Activated CD8-positive, alpha-beta T cell treated with anti-CD3 and anti-CD28 coated beads for 36 hours (primary cell): ENCODE results near the gene POGK. TPM values are rescaled to one million over a fixed set of nuclear protein-coding genes. Genes with fewer than 3 reads are reported as not detected.
"Not testable (repeated sequence)": the region's sequence is repeated elsewhere in the genome, so short reads cannot be mapped to it uniquely, and the experiment has no call there.

Experiments used
- ATAC-seq: fragments of 200-7000 bp; cut with Tn5 transposase; one replicate; pipeline ENCODE4 v1.10.0; 2021; ENCODE audit warnings: mild to moderate bottlenecking, moderate library complexity
- CTCF ChIA-PET: fragments of 350-600 bp; sonication (Branson Sonifier 250); formaldehyde crosslinking; loops from one replicate; lab custom pipeline; 2021; ENCODE audit warnings: antibody characterized with exemption; lab: Charles Lee
- POLR2A ChIA-PET: fragments of 350-600 bp; sonication (Branson Sonifier 250); formaldehyde crosslinking; loops from one replicate; lab custom pipeline; 2021; ENCODE audit warnings: antibody characterized with exemption; lab: Charles Lee
- DNase-seq: peaks from one replicate; pipeline ENCODE4 v3.0.0-alpha.2; 2020
- H3K27ac Mint-ChIP-seq: one replicate; pipeline ENCODE4 v1.8.0; 2021; ENCODE audit warnings: mild to moderate bottlenecking, mixed read lengths
- H3K27me3 Mint-ChIP-seq: one replicate; pipeline ENCODE4 v1.8.0; 2021; ENCODE audit warnings: mixed read lengths
- H3K36me3 Mint-ChIP-seq: one replicate; pipeline ENCODE4 v1.8.0; 2021; ENCODE audit warnings: low read depth, mixed read lengths
- H3K4me1 Mint-ChIP-seq: one replicate; pipeline ENCODE4 v1.8.0; 2021; ENCODE audit warnings: low read depth, mixed read lengths
- H3K4me3 Mint-ChIP-seq: one replicate; pipeline ENCODE4 v1.8.0; 2021; ENCODE audit warnings: mild to moderate bottlenecking, moderate library complexity, mixed read lengths
- H3K9me3 Mint-ChIP-seq: one replicate; pipeline ENCODE4 v1.8.0; 2021; ENCODE audit warnings: mixed read lengths
- intact Hi-C: fragments of 100-400 bp; cut with micrococcal nuclease; formaldehyde crosslinking; loops from one replicate; pipeline ENCODE4 v1.10.0; 2022
- total RNA-seq, 2 experiments: library from RNA; stranded (reverse); gene quantifications; one replicate each; pipeline ENCODE4 v1.2.3, GENCODE V29; 2021
- TF ChIP-seq, protein P1 (sequence below): fragments of 200-600 bp; IDR thresholded peaks from one replicate; pipeline ENCODE4 v1.8.0; 2022; ENCODE audit warnings: antibody characterized with exemption, mild to moderate bottlenecking

Gene POGK
- total RNA-seq, 2 experiments from 2014 or later = 33.6 to 34.4 TPM

DNA sequence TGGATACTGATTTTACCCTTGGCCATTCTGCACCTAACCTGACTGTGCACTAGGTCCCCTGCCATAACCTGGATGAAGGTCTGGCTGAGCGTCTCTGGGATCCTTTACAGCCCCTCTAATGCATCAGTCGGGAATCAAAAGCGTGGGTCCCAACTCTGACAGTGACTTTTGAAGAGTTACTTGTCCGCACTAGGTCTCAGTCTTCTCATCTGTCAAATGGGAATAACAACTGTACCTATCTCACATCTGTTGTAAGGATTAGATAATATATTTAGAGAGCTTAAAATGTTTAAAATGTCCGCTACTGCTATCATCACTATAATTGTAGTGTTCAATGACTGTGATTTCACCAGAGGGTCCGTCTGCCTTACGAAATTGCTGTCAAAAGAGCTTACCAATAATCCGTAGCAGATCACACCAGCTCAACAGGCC lies 36.0 kb downstream of the POGK start:
- Mint-ChIP-seq H3K27ac (peak overlapping the region; percentile 88), H3K9me3 (no peaks in the 10 kb centered on the region), H3K4me3 (peak overlapping the region; percentile 92), H3K36me3 (peaks cover 12% of the 10 kb centered on the region), H3K27me3 (peaks cover 4% of the 10 kb centered on the region), H3K4me1 (peaks cover 46% of the 10 kb centered on the region)
- ChIA-PET POLR2A (interaction anchor here (0.9 to 2.8 kb wide), 8 partner anchors 16 to 186 kb away, joined by 3 to 11 read pairs (median 4); no protein-coding TSS in a partner anchor), CTCF (interaction anchor here (1.2 to 3.0 kb wide), 4 partner anchors 9 to 184 kb away, joined by 4 to 24 read pairs (median 10); partner anchors contain the start of gene POGK)
- DNase-seq (no peak), ATAC-seq (no peak)
- intact Hi-C loops = loop anchor here (5.0 kb wide), 1 partner anchor 33 kb away; no protein-coding TSS in a partner anchor
- TF ChIP-seq, protein P1, sequence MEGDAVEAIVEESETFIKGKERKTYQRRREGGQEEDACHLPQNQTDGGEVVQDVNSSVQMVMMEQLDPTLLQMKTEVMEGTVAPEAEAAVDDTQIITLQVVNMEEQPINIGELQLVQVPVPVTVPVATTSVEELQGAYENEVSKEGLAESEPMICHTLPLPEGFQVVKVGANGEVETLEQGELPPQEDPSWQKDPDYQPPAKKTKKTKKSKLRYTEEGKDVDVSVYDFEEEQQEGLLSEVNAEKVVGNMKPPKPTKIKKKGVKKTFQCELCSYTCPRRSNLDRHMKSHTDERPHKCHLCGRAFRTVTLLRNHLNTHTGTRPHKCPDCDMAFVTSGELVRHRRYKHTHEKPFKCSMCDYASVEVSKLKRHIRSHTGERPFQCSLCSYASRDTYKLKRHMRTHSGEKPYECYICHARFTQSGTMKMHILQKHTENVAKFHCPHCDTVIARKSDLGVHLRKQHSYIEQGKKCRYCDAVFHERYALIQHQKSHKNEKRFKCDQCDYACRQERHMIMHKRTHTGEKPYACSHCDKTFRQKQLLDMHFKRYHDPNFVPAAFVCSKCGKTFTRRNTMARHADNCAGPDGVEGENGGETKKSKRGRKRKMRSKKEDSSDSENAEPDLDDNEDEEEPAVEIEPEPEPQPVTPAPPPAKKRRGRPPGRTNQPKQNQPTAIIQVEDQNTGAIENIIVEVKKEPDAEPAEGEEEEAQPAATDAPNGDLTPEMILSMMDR = no peak

DNA sequence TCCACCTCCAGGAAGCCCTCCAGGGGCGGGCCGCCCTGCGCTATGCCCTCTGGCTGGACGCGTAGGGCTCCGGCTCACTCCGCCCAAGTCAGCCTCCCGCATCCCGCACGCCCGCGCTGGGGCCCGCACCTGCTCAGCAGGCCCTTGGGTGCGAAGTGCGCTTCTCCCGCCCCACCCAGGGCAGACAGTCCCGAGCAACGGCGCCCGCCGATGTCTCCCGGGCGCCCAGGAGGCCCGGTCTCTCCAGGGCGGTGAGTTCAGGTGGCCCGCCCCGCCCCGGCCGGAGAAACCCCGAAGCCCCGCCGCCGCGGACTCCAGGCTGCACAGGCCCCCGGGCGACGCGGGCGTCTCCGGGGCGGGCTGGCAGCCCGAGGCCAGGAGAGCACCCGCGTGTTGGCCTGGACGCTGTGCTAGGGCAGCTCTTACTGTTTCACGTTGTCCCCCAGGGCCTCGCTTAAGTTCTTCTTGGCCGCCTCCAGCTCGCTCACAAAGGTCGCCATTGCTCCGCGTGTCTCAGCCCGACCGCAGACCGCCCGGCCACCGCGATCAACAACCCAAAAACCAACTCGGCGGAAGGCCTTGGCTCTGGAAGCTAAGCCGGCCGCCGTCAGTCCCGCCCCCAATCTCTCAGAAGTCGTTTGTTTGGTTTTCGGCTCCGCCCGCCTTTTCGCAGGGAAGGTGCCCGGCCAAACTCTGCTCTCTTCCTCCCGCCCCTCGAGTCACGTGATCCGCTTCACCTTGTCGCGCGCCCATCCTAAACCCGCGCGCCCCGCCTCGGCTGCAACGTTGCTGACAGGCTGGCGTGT lies 36.7 kb downstream of the POGK start, which contains the start of gene TADA1:
TSS of gene TADA1 (minus strand) at position 531 of the 806 bp plus-strand sequence. CDS start at position 500, 31 bp downstream.
- Mint-ChIP-seq H3K27ac (peak within 1 kb of the TSS; percentile 99), H3K4me1 (peaks cover 42% of the 10 kb centered on the region), H3K9me3 (no peaks in the 10 kb centered on the region), H3K36me3 (peaks cover 12% of the 10 kb centered on the region), H3K4me3 (peak within 1 kb of the TSS; percentile 92), H3K27me3 (peaks cover 4% of the 10 kb centered on the region)
- peak; percentile 92 for ATAC-seq
- DNase-seq = peak; percentile 100
- TF ChIP-seq, protein P1 = no peak
- ChIA-PET POLR2A (interaction anchor here (0.6 to 2.8 kb wide), 13 partner anchors 12 to 1246 kb away, joined by 3 to 11 read pairs (median 4); partner anchors contain the start of gene POGK), CTCF (interaction anchor here (0.7 to 3.0 kb wide), 6 partner anchors 9 to 678 kb away, joined by 3 to 24 read pairs (median 6); partner anchors contain the start of genes CREG1 and POGK)
- intact Hi-C loops = loop anchor here (5.0 kb wide), 1 partner anchor 34 kb away; no protein-coding TSS in a partner anchor

DNA sequence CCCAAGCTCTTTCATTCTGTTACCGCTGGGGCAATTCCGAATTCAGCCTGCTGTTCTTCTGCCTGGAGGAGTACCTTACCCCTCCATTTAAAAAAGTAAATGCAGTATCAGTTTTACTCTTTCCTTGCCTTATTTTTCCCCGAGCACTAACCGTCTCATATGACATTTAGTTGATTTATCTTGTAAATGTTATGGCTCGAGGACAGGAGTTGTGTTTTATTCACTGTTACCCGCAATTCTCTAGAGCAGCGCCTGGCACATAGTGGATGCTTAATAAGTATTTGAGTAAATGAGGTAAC lies 37.2 kb downstream of the POGK start:
- POLR2A ChIA-PET = interaction anchor here (0.6 to 2.8 kb wide), 11 partner anchors 13 to 1246 kb away, joined by 3 to 11 read pairs (median 4); partner anchors contain the start of gene POGK
- H3K4me3 Mint-ChIP-seq = peak overlapping the region; percentile 92
- ATAC-seq (peak; percentile 3), DNase-seq (no peak)
- TF ChIP-seq, protein P1 = peak; percentile 32
- H3K27me3 Mint-ChIP-seq = peaks cover 4% of the 10 kb centered on the region
- peaks cover 37% of the 10 kb centered on the region for H3K4me1 Mint-ChIP-seq
- H3K36me3 Mint-ChIP-seq = peaks cover 12% of the 10 kb centered on the region
- H3K9me3 Mint-ChIP-seq = no peaks in the 10 kb centered on the region
- peak overlapping the region; percentile 99 for H3K27ac Mint-ChIP-seq
- CTCF ChIA-PET = interaction anchor here (0.7 to 3.0 kb wide), 6 partner anchors 8 to 677 kb away, joined by 3 to 24 read pairs (median 6); partner anchors contain the start of genes CREG1 and POGK
- intact Hi-C loops = loop anchor here (5.0 kb wide), 1 partner anchor 34 kb away; no protein-coding TSS in a partner anchor

DNA sequence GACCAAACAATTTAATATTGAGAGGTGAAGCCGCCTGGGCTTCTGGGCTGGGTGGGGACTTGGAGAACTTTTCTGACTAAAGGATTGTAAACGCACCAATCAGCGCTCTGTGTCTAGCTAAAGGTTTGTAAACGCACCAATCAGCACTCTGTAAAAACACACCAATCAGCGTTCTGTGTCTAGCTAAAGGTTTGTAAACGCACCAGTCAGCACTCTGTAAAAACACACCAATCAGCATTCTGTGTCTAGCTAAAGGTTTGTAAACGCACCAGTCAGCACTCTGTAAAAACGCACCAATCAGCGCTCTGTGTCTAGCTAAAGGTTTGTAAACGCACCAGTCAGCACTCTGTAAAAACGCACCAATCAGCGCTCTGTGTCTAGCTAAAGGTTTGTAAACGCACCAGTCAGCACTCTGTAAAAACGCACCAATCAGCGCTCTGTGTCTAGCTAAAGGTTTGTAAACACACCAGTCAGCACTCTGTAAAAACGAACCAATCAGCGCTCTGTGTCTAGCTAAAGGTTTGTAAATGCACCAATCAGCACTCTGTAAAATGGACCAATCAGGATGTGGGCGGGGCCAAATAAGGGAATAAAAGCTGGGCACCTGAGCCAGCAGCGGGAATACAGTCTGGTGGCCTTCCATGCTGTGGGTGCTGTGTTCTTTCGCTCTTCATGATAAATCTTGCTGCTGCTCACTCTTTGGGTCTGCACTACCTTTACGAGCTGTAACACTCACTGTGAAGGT lies 39.1 kb downstream of the POGK start:
- CTCF ChIA-PET = interaction anchor here (1.1 to 3.0 kb wide), 5 partner anchors 32 to 181 kb away, joined by 5 to 24 read pairs (median 7); no protein-coding TSS in a partner anchor
- peak; percentile 16 for DNase-seq
- POLR2A ChIA-PET = not testable (repeated sequence)

DNA sequence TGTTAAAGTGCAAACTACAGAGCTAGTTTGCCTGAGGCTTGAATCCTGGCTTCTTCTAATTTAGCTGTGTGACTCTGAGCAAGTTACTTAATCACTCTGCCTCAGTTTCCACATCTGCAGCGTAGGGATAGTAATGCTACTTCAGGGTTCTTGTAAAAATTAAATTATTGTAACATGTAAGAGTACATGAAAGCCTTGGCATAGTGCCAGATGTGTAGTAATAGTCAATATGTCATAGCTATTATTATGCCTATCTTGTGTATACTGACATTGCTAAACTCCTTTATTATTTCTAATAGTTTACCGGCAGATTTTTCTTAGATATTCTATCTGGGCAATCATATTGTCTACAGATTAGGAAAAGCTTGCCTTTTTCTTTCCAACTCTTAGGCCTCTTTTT lies 43.6 kb downstream of the POGK start:
- Mint-ChIP-seq H3K4me1 (peaks cover 11% of the 10 kb centered on the region), H3K4me3 (no peak overlapping the region), H3K9me3 (no peaks in the 10 kb centered on the region), H3K27ac (no peak overlapping the region), H3K36me3 (no peaks in the 10 kb centered on the region), H3K27me3 (peaks cover 24% of the 10 kb centered on the region)
- TF ChIP-seq, protein P1 = no peak
- DNase-seq = no peak
- ATAC-seq = no peak
- POLR2A ChIA-PET = no interaction called here
- CTCF ChIA-PET = interaction anchor here (0.6 to 8.7 kb wide), 8 partner anchors 10 to 241 kb away, joined by 3 to 89 read pairs (median 4); no protein-coding TSS in a partner anchor
- intact Hi-C loops = no loop called here

More for the DNA sequence above, 39.1 kb downstream of the POGK start:
- H3K9me3 Mint-ChIP-seq, ATAC-seq, H3K27ac Mint-ChIP-seq, H3K36me3 Mint-ChIP-seq, H3K4me3 Mint-ChIP-seq, H3K27me3 Mint-ChIP-seq: not testable (repeated sequence)
- intact Hi-C loops = loop anchor here (5.0 kb wide), 1 partner anchor 36 kb away; no protein-coding TSS in a partner anchor
- H3K4me1 Mint-ChIP-seq = peaks cover 25% of the 10 kb centered on the region
